ENCODE results near the gene RERGL.

The RERGL gene

GRCh38 chr12:18090093-18090492, at the start of gene RERGL:
RERGL (minus strand) TSS chr12:18090193; CDS start chr12:18090140, 53 bp downstream.
- no peak for ATAC-seq (ENCODE audit: low read depth)
- H3K9me3 ChIP-seq (ENCODE audit: severe bottlenecking): no peaks in the 10 kb centered on the region
- no peaks in the 10 kb centered on the region for H3K36me3 ChIP-seq (ENCODE audit: low read depth)
- no peak within 1 kb of the TSS for H3K4me3 ChIP-seq (ENCODE audit: severe bottlenecking)
- no peak within 1 kb of the TSS for H3K27ac ChIP-seq (ENCODE audit: poor library complexity, severe bottlenecking)
- H3K27me3 ChIP-seq (ENCODE audit: insufficient read depth, poor library complexity, severe bottlenecking): no peaks in the 10 kb centered on the region
- no peaks in the 10 kb centered on the region for H3K4me1 ChIP-seq (ENCODE audit: insufficient read depth, poor library complexity, severe bottlenecking)
- no peak for TF ChIP-seq CTCF (IDR thresholded peaks at IDR 0.05; ENCODE audit: poor library complexity, severe bottlenecking)
- no peak for DNase-seq (ENCODE audit: low spot score)

- H3K4me3 ChIP-seq (ENCODE audit: severe bottlenecking): no peak overlapping the region
- peaks cover 4% of the 10 kb centered on the region for H3K4me1 ChIP-seq (ENCODE audit: insufficient read depth, poor library complexity, severe bottlenecking)
- DNase-seq (ENCODE audit: low spot score): no peak
- H3K27ac ChIP-seq (ENCODE audit: poor library complexity, severe bottlenecking): no peak overlapping the region
- no peaks in the 10 kb centered on the region for H3K9me3 ChIP-seq (ENCODE audit: severe bottlenecking)
- no peak for ATAC-seq (ENCODE audit: low read depth)
- H3K36me3 ChIP-seq (ENCODE audit: low read depth): no peaks in the 10 kb centered on the region
- H3K27me3 ChIP-seq (ENCODE audit: insufficient read depth, poor library complexity, severe bottlenecking): no peaks in the 10 kb centered on the region
- TF ChIP-seq CTCF (IDR thresholded peaks at IDR 0.05; ENCODE audit: poor library complexity, severe bottlenecking): no peak
Observed at GRCh38 chr12:18139254-18139653, 49.3 kb upstream of the RERGL start.

GRCh38 chr12:18135509-18135908, 45.5 kb upstream of the RERGL start:
- Histone ChIP-seq H3K27me3 (ENCODE audit: insufficient read depth, poor library complexity, severe bottlenecking) (no peaks in the 10 kb centered on the region), H3K4me3 (ENCODE audit: severe bottlenecking) (no peak overlapping the region), H3K27ac (ENCODE audit: poor library complexity, severe bottlenecking) (no peak overlapping the region), H3K36me3 (ENCODE audit: low read depth) (no peaks in the 10 kb centered on the region), H3K9me3 (ENCODE audit: severe bottlenecking) (no peaks in the 10 kb centered on the region), H3K4me1 (ENCODE audit: insufficient read depth, poor library complexity, severe bottlenecking) (no peaks in the 10 kb centered on the region)
- ATAC-seq (ENCODE audit: low read depth): no peak
- TF ChIP-seq CTCF (IDR thresholded peaks at IDR 0.05; ENCODE audit: poor library complexity, severe bottlenecking): no peak
- DNase-seq (ENCODE audit: low spot score): no peak

GRCh38 chr12:18135086-18135485, 45.1 kb upstream of the RERGL start:
- Histone ChIP-seq H3K4me3 (ENCODE audit: severe bottlenecking) (no peak overlapping the region), H3K36me3 (ENCODE audit: low read depth) (no peaks in the 10 kb centered on the region), H3K27ac (ENCODE audit: poor library complexity, severe bottlenecking) (no peak overlapping the region), H3K4me1 (ENCODE audit: insufficient read depth, poor library complexity, severe bottlenecking) (no peaks in the 10 kb centered on the region), H3K27me3 (ENCODE audit: insufficient read depth, poor library complexity, severe bottlenecking) (no peaks in the 10 kb centered on the region), H3K9me3 (ENCODE audit: severe bottlenecking) (no peaks in the 10 kb centered on the region)
- no peak for TF ChIP-seq CTCF (IDR thresholded peaks at IDR 0.05; ENCODE audit: poor library complexity, severe bottlenecking)
- ATAC-seq (ENCODE audit: low read depth): no peak
- DNase-seq (ENCODE audit: low spot score): no peak

- H3K36me3 ChIP-seq (ENCODE audit: low read depth): no peaks in the 10 kb centered on the region
- no peak overlapping the region for H3K27ac ChIP-seq (ENCODE audit: poor library complexity, severe bottlenecking)
- H3K4me1 ChIP-seq (ENCODE audit: insufficient read depth, poor library complexity, severe bottlenecking): no peaks in the 10 kb centered on the region
- no peak for TF ChIP-seq CTCF (IDR thresholded peaks at IDR 0.05; ENCODE audit: poor library complexity, severe bottlenecking)
- no peaks in the 10 kb centered on the region for H3K27me3 ChIP-seq (ENCODE audit: insufficient read depth, poor library complexity, severe bottlenecking)
- DNase-seq (ENCODE audit: low spot score): no peak
- H3K9me3 ChIP-seq (ENCODE audit: severe bottlenecking): no peaks in the 10 kb centered on the region
- no peak for ATAC-seq (ENCODE audit: low read depth)
- H3K4me3 ChIP-seq (ENCODE audit: severe bottlenecking): no peak overlapping the region
Observed at GRCh38 chr12:18130851-18131250, 40.9 kb upstream of the RERGL start.
